OCI-LY3 (cell line): ENCODE results near the gene ATOH8.

Experiments
- H2AFZ ChIP-seq: fragments of 200-600, 300-600 bp; shearing (Covaris generic); 2 replicates; pipeline ENCODE4 v1.6.0; 2014; ENCODE audit warnings: antibody characterized with exemption, low read depth, low read length
- H3K27ac ChIP-seq: fragments of 200-600, 300-600 bp; sonication (generic); 2 replicates; pipeline ENCODE4 v1.5.1; 2014; ENCODE audit warnings: mild to moderate bottlenecking, low read length, moderate library complexity, mixed read lengths
- H3K27me3 ChIP-seq: fragments of 200-600, 300-600 bp; sonication (generic); 2 replicates; pipeline ENCODE4 v1.6.1; 2014; ENCODE audit warnings: low read depth, low read length, mixed read lengths
- H3K36me3 ChIP-seq: fragments of 200-600, 300-600 bp; sonication (generic); replicated peaks from 2 replicates; pipeline ENCODE3; 2014; ENCODE audit warnings: low read depth, low read length, mixed read lengths
- H3K4me1 ChIP-seq: fragments of 300-600, 200-600 bp; sonication (generic); 2 replicates; pipeline ENCODE4 v1.6.1; 2014; ENCODE audit warnings: low read length, mixed read lengths
- H3K4me2 ChIP-seq: fragments of 200-600, 300-600 bp; sonication (generic); 2 replicates; pipeline ENCODE4 v1.6.1; 2014; ENCODE audit warnings: low read length, mixed read lengths
- H3K4me3 ChIP-seq: fragments of 300-600, 200-600 bp; sonication (generic); 2 replicates; pipeline ENCODE4 v1.5.1; 2014; ENCODE audit warnings: antibody characterized with exemption, mild to moderate bottlenecking, low read length, moderate library complexity
- H3K79me2 ChIP-seq: fragments of 300-600, 200-600 bp; shearing (Covaris generic); 2 replicates; pipeline ENCODE4 v1.6.1; 2014; ENCODE audit warnings: mild to moderate bottlenecking, low read length, mixed read lengths
- H3K9ac ChIP-seq: fragments of 300-600, 200-600 bp; shearing (Covaris generic); 2 replicates; pipeline ENCODE4 v1.6.0; 2014; ENCODE audit warnings: mild to moderate bottlenecking, low read length, moderate library complexity
- H3K9me3 ChIP-seq: fragments of 200-600, 300-600 bp; shearing (Covaris generic); 2 replicates; pipeline ENCODE4 v1.6.1; 2014; ENCODE audit warnings: low read length, mixed read lengths; ENCODE audit not compliant: insufficient read depth
- H4K20me1 ChIP-seq: fragments of 200-600, 300-600 bp; sonication (generic); 2 replicates; pipeline ENCODE4 v1.6.1; 2016; ENCODE audit warnings: low read length, mixed read lengths; ENCODE audit not compliant: insufficient read depth
- CTCF ChIP-seq: fragments of 200-600, 300-600 bp; sonication (generic); IDR thresholded peaks from 2 replicates; pipeline ENCODE4 v1.5.1; 2014; ENCODE audit warnings: antibody characterized with exemption, low read length, low read depth
- EZH2phosphoT487 ChIP-seq: fragments of 200-600 bp; shearing (Covaris generic); IDR thresholded peaks from 2 replicates; pipeline ENCODE4 v1.6.1; 2018; ENCODE audit warnings: antibody characterized with exemption, mixed run types, low read depth

Gene ATOH8

DNA sequence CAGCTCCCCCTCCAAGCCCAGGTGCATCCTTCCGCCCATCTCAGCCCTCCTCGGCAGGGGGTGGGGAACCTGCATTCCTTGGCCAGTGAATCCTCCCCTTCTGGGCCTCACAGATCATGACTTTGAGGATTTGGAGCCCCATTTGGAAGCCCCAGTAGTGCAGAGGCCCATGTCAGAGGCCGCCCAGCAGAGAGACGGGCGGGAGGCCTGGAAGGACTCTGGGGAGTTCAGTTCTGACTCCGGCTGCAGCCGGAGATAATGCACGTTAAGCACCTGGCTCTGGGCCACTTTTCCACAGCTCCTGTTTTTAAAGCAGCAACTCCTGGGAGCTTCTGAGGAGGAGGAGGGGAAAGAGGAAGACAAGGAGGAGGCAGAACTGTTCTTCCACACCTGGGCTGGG lies 14.9 kb downstream of the ATOH8 start:
- no peaks in the 10 kb centered on the region for H3K4me1 ChIP-seq
- H3K9ac ChIP-seq, result no peak overlapping the region
- H3K27me3 ChIP-seq, result peaks cover 2% of the 10 kb centered on the region; the same call in 1 of the 2 replicates
- H4K20me1 ChIP-seq, result no peaks in the 10 kb centered on the region
- H3K4me3 ChIP-seq, result no peak overlapping the region
- no peak overlapping the region for H2AFZ ChIP-seq
- no peaks in the 10 kb centered on the region for H3K36me3 ChIP-seq
- no peak for TF ChIP-seq CTCF
- TF ChIP-seq EZH2phosphoT487, result no peak
- no peaks in the 10 kb centered on the region for H3K79me2 ChIP-seq
- no peak overlapping the region for H3K4me2 ChIP-seq
- no peak overlapping the region for H3K27ac ChIP-seq
- H3K9me3 ChIP-seq, result no peaks in the 10 kb centered on the region

DNA sequence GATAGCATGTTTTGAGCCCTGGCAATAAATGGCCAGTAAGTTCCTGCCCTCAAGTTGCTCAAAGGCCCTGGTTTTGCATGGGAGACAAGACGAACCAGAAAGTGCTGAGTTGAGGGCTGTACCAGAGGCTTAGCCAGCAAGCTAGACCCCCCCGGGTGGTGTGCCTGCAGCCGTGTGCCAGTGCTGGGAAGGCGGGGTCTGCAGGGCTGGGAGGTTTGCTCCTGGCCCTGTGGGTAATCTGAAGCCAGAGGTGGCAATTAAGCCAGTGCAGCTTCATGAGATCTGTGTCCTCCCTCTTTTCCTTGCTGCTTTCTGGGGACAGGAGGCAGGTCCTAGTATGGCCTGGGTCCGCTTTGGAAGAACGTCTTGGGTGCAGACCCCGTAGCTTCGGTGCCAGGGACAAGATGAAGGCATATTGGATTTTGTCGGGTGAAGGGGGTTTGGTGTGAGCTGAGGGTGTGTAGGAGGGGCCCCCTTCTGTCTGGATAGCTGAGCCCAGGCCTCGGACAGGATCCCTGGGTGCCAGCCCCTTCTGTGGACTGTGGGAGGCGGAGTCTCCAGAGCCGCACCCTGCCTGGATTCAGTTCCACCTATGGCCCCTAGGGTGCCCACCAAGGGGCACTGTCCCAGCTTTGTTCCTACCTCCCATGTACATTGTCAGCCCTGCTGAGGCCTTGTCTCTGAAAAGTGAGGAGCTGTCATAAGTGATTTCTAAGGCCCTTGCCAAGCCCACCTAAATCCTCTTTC lies 15.6 kb downstream of the ATOH8 start:
- Histone ChIP-seq H3K27ac (no peak overlapping the region), H3K9me3 (no peaks in the 10 kb centered on the region), H3K4me2 (no peak overlapping the region), H3K4me3 (no peak overlapping the region), H3K9ac (no peak overlapping the region), H4K20me1 (no peaks in the 10 kb centered on the region), H3K79me2 (no peaks in the 10 kb centered on the region), H2AFZ (no peak overlapping the region), H3K36me3 (no peaks in the 10 kb centered on the region), H3K4me1 (no peaks in the 10 kb centered on the region), H3K27me3 (peaks cover 3% of the 10 kb centered on the region; the same call in 1 of the 2 replicates)
- no peak; the same call in 1 of the 2 replicates for TF ChIP-seq CTCF
- no peak for TF ChIP-seq EZH2phosphoT487

DNA sequence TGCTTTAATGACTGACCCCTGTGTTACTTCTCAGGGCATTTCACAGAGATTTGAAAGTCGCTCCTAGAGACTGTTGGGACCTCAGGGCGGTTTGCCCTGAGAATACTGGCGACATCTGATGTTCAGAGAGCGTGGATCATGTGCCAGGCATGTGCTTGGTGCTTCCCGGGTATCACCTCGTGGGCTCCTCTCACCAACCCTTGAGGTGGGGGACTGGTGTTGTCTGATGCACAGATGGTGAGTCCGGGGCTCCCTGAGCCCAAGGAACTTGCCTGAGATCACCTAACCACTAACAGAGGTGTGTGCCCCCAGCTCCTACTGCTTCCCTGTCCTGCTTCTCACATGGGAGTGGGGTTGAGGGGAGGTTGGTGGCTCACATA lies 16.2 kb downstream of the ATOH8 start:
- no peaks in the 10 kb centered on the region for H3K36me3 ChIP-seq

GRCh38 chr2:85770369-85770768 lies 16.6 kb downstream of the ATOH8 start:
- H2AFZ ChIP-seq, result no peak overlapping the region
- H3K27me3 ChIP-seq, result peaks cover 3% of the 10 kb centered on the region; the same call in 1 of the 2 replicates
- H3K79me2 ChIP-seq, result no peaks in the 10 kb centered on the region
- no peak overlapping the region for H3K4me3 ChIP-seq
- TF ChIP-seq EZH2phosphoT487, result no peak
- no peak for TF ChIP-seq CTCF
- no peak overlapping the region for H3K4me2 ChIP-seq
- no peaks in the 10 kb centered on the region for H3K9me3 ChIP-seq
- no peak overlapping the region for H3K27ac ChIP-seq
- no peaks in the 10 kb centered on the region for H3K36me3 ChIP-seq
- no peaks in the 10 kb centered on the region for H3K4me1 ChIP-seq
- no peaks in the 10 kb centered on the region for H4K20me1 ChIP-seq
- H3K9ac ChIP-seq, result no peak overlapping the region

More for the DNA sequence above, 16.2 kb downstream of the ATOH8 start:
- no peaks in the 10 kb centered on the region for H3K79me2 ChIP-seq
- no peaks in the 10 kb centered on the region for H4K20me1 ChIP-seq
- H3K9me3 ChIP-seq, result no peaks in the 10 kb centered on the region
- H3K4me1 ChIP-seq, result no peaks in the 10 kb centered on the region
- H3K4me2 ChIP-seq, result no peak overlapping the region
- TF ChIP-seq EZH2phosphoT487 (no peak), CTCF (no peak)
- no peak overlapping the region for H3K4me3 ChIP-seq
- no peak overlapping the region for H3K9ac ChIP-seq
- no peak overlapping the region for H2AFZ ChIP-seq
- H3K27me3 ChIP-seq, result peaks cover 3% of the 10 kb centered on the region; the same call in 1 of the 2 replicates
- H3K27ac ChIP-seq, result no peak overlapping the region
